ENCODE measurements around the gene ZNF786. TPM values are rescaled to one million over a fixed set of nuclear protein-coding genes. Genes with fewer than 3 reads are reported as not detected.

The ZNF786 gene
- total and polyA plus RNA-seq, 9 of the 15 experiments (the other 6 are each of a cell fraction or from before 2014, with no cell fraction given), result 0.31 to 5.4 (median 3.0) TPM

DNA sequence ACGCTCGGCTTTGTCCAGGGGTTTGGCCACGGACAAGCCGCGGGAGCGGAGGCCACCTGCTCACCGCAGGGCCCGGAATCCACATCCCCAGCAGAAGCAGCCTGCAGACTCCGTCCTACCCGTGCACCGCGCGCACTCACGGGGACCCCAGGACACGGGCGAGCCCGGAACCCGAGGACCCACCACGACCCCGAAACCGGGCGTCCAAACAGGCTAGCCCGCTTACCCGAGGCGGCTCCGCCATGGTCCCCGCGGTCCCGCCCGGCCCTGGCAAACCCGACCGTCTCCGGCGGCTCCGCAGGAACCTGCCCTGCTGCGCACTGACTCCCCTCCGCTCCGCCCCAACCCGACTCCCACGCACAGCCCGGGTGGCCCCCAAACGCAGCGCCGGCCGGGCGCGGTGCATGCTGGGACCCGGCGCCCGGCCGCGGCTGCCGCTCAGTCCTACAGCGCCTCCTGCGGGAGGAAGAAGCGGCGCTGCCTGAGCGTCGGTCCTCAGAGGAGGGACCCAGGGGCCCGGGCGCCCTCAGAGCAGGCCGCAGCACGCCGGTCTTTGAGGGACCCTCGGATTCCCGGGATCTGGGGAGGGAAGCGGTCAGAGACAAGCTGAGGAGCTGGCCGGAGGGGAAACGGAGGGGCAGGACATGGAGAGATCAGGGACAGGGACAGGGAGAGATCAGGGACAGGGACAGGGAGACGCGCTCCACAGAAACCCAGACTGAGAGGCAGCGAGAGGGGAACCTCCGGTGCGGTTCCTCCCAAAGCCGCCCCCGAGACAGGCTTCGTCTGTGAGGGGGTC, at the start of gene ZNF786 (continued):
- TF ChIP-seq CREB1 (IDR thresholded peaks at IDR 0.05) (peak; percentile 48), CREB1 (CRISPR knock-in tag; IDR thresholded peaks at IDR 0.05) (peak; percentile 66), FOXK2 (conservative IDR thresholded peaks at IDR 0.05 in 1 of 2, IDR thresholded peaks at IDR 0.05 in 1 of 2; ENCODE audit: low read depth in 2 of 2) (0 out of 4 replicates have a peak, but pooled peaks of 1 of the 2 experiments have one; percentile 18), KDM2B (CRISPR knock-in tag; IDR thresholded peaks at IDR 0.05) (peak; percentile 41; the same call in 1 of the 2 replicates), SIN3B (IDR thresholded peaks at IDR 0.05; ENCODE audit: low read depth) (peak; percentile 68), ZFX (CRISPR knock-in tag; IDR thresholded peaks at IDR 0.05) (peak; percentile 97), SUPT5H (IDR thresholded peaks at IDR 0.05) (peak; percentile 90), SMAD3 (CRISPR knock-in tag; conservative IDR thresholded peaks at IDR 0.05) (no peak), RNF2 (IDR thresholded peaks at IDR 0.05) (peak; percentile 71; the same call in 1 of the 2 replicates), HMGXB4 (CRISPR knock-in tag; IDR thresholded peaks at IDR 0.05) (peak; percentile 99), CAMTA2 (CRISPR knock-in tag; conservative IDR thresholded peaks at IDR 0.05) (peak; percentile 89; the same call in 1 of the 2 replicates), VEZF1 (CRISPR knock-in tag; IDR thresholded peaks at IDR 0.05) (peak; percentile 95), CBX3 (IDR thresholded peaks at IDR 0.05; ENCODE audit: borderline replicate concordance in 1 of 2, low read length in 2 of 2) (no peak), ATF1 (CRISPR knock-in tag; IDR thresholded peaks at IDR 0.05) (no peak; the same call in 1 of the 2 replicates), ATF1 (tag; IDR thresholded peaks at IDR 0.05) (peak; percentile 85), ARID1B (IDR thresholded peaks at IDR 0.05) (peak; percentile 33), ZNF764 (CRISPR knock-in tag; IDR thresholded peaks at IDR 0.05; ENCODE audit: low read depth) (no peak), TCF7 (IDR thresholded peaks at IDR 0.05; ENCODE audit: borderline replicate concordance) (0 out of 2 replicates have a peak, but pooled peaks have one; percentile 19), PYGO2 (tag; IDR thresholded peaks at IDR 0.05) (no peak), JUND (IDR thresholded peaks at IDR 0.05; ENCODE audit: borderline replicate concordance, low read depth, low read length) (peak; percentile 55), JUND (tag; IDR thresholded peaks at IDR 0.05; ENCODE audit: borderline replicate concordance, low read depth, low read length) (no peak; the same call in 2 of the 3 replicates)
- TF ChIP-seq, protein P1, sequence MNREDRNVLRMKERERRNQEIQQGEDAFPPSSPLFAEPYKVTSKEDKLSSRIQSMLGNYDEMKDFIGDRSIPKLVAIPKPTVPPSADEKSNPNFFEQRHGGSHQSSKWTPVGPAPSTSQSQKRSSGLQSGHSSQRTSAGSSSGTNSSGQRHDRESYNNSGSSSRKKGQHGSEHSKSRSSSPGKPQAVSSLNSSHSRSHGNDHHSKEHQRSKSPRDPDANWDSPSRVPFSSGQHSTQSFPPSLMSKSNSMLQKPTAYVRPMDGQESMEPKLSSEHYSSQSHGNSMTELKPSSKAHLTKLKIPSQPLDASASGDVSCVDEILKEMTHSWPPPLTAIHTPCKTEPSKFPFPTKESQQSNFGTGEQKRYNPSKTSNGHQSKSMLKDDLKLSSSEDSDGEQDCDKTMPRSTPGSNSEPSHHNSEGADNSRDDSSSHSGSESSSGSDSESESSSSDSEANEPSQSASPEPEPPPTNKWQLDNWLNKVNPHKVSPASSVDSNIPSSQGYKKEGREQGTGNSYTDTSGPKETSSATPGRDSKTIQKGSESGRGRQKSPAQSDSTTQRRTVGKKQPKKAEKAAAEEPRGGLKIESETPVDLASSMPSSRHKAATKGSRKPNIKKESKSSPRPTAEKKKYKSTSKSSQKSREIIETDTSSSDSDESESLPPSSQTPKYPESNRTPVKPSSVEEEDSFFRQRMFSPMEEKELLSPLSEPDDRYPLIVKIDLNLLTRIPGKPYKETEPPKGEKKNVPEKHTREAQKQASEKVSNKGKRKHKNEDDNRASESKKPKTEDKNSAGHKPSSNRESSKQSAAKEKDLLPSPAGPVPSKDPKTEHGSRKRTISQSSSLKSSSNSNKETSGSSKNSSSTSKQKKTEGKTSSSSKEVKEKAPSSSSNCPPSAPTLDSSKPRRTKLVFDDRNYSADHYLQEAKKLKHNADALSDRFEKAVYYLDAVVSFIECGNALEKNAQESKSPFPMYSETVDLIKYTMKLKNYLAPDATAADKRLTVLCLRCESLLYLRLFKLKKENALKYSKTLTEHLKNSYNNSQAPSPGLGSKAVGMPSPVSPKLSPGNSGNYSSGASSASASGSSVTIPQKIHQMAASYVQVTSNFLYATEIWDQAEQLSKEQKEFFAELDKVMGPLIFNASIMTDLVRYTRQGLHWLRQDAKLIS (CRISPR knock-in tag; IDR thresholded peaks at IDR 0.05), result 0 out of 2 replicates have a peak, but pooled peaks have one; percentile 40
